Measurements from ENCODE around the gene MYH13. TPM values are rescaled to one million over a fixed set of nuclear protein-coding genes. Genes with fewer than 3 reads are reported as not detected.
A peak's percentile ranks its signal among the peaks of the same experiment; 100 is the strongest.
"Not testable (repeated sequence)": the region's sequence is repeated elsewhere in the genome, so short reads cannot be mapped to it uniquely, and the experiment has no call there.

Gene MYH13
- total RNA-seq, 2 experiments from 2014 or later: not detected

GRCh38 chr17:10313037-10313672 is 59.7 kb downstream of the MYH13 start:
- CTCF ChIA-PET: no interaction called here
- Mint-ChIP-seq H3K27me3 (peaks cover 4% of the 10 kb centered on the region), H3K4me1 (ENCODE audit: low read depth) (no peaks in the 10 kb centered on the region), H3K9me3 (no peaks in the 10 kb centered on the region), H3K27ac (no peak overlapping the region), H3K36me3 (no peaks in the 10 kb centered on the region), H3K4me3 (no peak overlapping the region)
- POLR2A ChIA-PET: no interaction called here
- DNase-seq: no peak
- intact Hi-C loops (cut with micrococcal nuclease): no loop called here

GRCh38 chr17:10311131-10311530 is 61.7 kb downstream of the MYH13 start:
- DNase-seq: no peak
- POLR2A ChIA-PET: no interaction called here
- intact Hi-C loops (cut with micrococcal nuclease): no loop called here
- Mint-ChIP-seq H3K4me1 (ENCODE audit: low read depth) (no peaks in the 10 kb centered on the region), H3K9me3 (no peaks in the 10 kb centered on the region), H3K27me3 (peaks cover 4% of the 10 kb centered on the region), H3K36me3 (no peaks in the 10 kb centered on the region), H3K27ac (no peak overlapping the region), H3K4me3 (no peak overlapping the region)
- CTCF ChIA-PET: no interaction called here

- intact Hi-C loops (cut with micrococcal nuclease): no loop called here
- ChIA-PET POLR2A (no interaction called here), CTCF (no interaction called here)
- Mint-ChIP-seq H3K27ac (no peak overlapping the region), H3K9me3 (no peaks in the 10 kb centered on the region), H3K4me1 (ENCODE audit: low read depth) (no peaks in the 10 kb centered on the region), H3K36me3 (no peaks in the 10 kb centered on the region), H3K4me3 (no peak overlapping the region), H3K27me3 (peaks cover 2% of the 10 kb centered on the region)
- DNase-seq: no peak
Observed at GRCh38 chr17:10309003-10309974, 63.5 kb downstream of the MYH13 start.

GRCh38 chr17:10306585-10306984 is 66.2 kb downstream of the MYH13 start:
- ChIA-PET CTCF (no interaction called here), POLR2A (interaction anchor here (0.6 kb wide), 1 partner anchor 25 kb away, joined by 3 read pairs; no protein-coding TSS in a partner anchor)
- H3K27me3 Mint-ChIP-seq: peaks cover 2% of the 10 kb centered on the region
- H3K4me1 Mint-ChIP-seq (ENCODE audit: low read depth): no peaks in the 10 kb centered on the region
- DNase-seq: no peak
- H3K9me3 Mint-ChIP-seq: no peaks in the 10 kb centered on the region
- H3K36me3 Mint-ChIP-seq: no peaks in the 10 kb centered on the region
- no peak overlapping the region for H3K27ac Mint-ChIP-seq
- intact Hi-C loops (cut with micrococcal nuclease): no loop called here
- no peak overlapping the region for H3K4me3 Mint-ChIP-seq

GRCh38 chr17:10305398-10305797 is 67.4 kb downstream of the MYH13 start:
- no peak for DNase-seq
- CTCF ChIA-PET: no interaction called here
- intact Hi-C loops (cut with micrococcal nuclease): no loop called here
- H3K27me3 Mint-ChIP-seq: peaks cover 2% of the 10 kb centered on the region
- H3K36me3 Mint-ChIP-seq: no peaks in the 10 kb centered on the region
- H3K4me3 Mint-ChIP-seq: no peak overlapping the region
- no peak overlapping the region for H3K27ac Mint-ChIP-seq
- H3K9me3 Mint-ChIP-seq: no peaks in the 10 kb centered on the region
- POLR2A ChIA-PET: no interaction called here
- no peaks in the 10 kb centered on the region for H3K4me1 Mint-ChIP-seq (ENCODE audit: low read depth)

- no peak overlapping the region for H3K27ac Mint-ChIP-seq
- no peak overlapping the region for H3K4me3 Mint-ChIP-seq
- DNase-seq: no peak
- ChIA-PET POLR2A (no interaction called here), CTCF (no interaction called here)
- peaks cover 2% of the 10 kb centered on the region for H3K27me3 Mint-ChIP-seq
- H3K4me1 Mint-ChIP-seq (ENCODE audit: low read depth): no peaks in the 10 kb centered on the region
- no peaks in the 10 kb centered on the region for H3K36me3 Mint-ChIP-seq
- H3K9me3 Mint-ChIP-seq: no peaks in the 10 kb centered on the region
- intact Hi-C loops (cut with micrococcal nuclease): no loop called here
Observed at GRCh38 chr17:10304758-10305300, 68.0 kb downstream of the MYH13 start.

GRCh38 chr17:10297691-10298090 is 75.1 kb downstream of the MYH13 start:
- H3K36me3 Mint-ChIP-seq: no peaks in the 10 kb centered on the region
- no peak for DNase-seq
- ChIA-PET CTCF (no interaction called here), POLR2A (no interaction called here)
- H3K4me1 Mint-ChIP-seq (ENCODE audit: low read depth): no peaks in the 10 kb centered on the region
- H3K27ac Mint-ChIP-seq: no peak overlapping the region
- no peaks in the 10 kb centered on the region for H3K9me3 Mint-ChIP-seq
- intact Hi-C loops (cut with micrococcal nuclease): loop anchor here (10.0 kb wide), 1 partner anchor 317 kb away; no protein-coding TSS in a partner anchor
- H3K27me3 Mint-ChIP-seq: peaks cover 4% of the 10 kb centered on the region
- H3K4me3 Mint-ChIP-seq: no peak overlapping the region

- Mint-ChIP-seq H3K27ac (no peak overlapping the region), H3K4me1 (ENCODE audit: low read depth) (no peaks in the 10 kb centered on the region), H3K27me3 (peaks cover 5% of the 10 kb centered on the region), H3K36me3 (no peaks in the 10 kb centered on the region), H3K4me3 (no peak overlapping the region), H3K9me3 (no peaks in the 10 kb centered on the region)
- DNase-seq: peak; percentile 46
- POLR2A ChIA-PET: interaction anchor here (0.5 kb wide), 1 partner anchor 1887 kb away, joined by 8 read pairs; no protein-coding TSS in a partner anchor
- CTCF ChIA-PET: interaction anchor here (0.7 to 1.3 kb wide), 4 partner anchors 12 to 321 kb away, joined by 3 to 5 read pairs (median 4); no protein-coding TSS in a partner anchor
- intact Hi-C loops (cut with micrococcal nuclease): loop anchor here (10.0 kb wide), 1 partner anchor 319 kb away; no protein-coding TSS in a partner anchor
Observed at GRCh38 chr17:10295728-10296343, 77.0 kb downstream of the MYH13 start.

GRCh38 chr17:10294180-10294579 is 78.6 kb downstream of the MYH13 start:
- Mint-ChIP-seq H3K4me1 (ENCODE audit: low read depth) (no peaks in the 10 kb centered on the region), H3K27ac (no peak overlapping the region), H3K27me3 (peaks cover 10% of the 10 kb centered on the region), H3K36me3 (no peaks in the 10 kb centered on the region), H3K4me3 (no peak overlapping the region), H3K9me3 (no peaks in the 10 kb centered on the region)
- ChIA-PET POLR2A (no interaction called here), CTCF (interaction anchor here (0.9 to 1.7 kb wide), 4 partner anchors 10 to 324 kb away, joined by 3 to 6 read pairs (median 4); no protein-coding TSS in a partner anchor)
- no peak for DNase-seq
- intact Hi-C loops (cut with micrococcal nuclease): loop anchor here (10.0 kb wide), 1 partner anchor 321 kb away; no protein-coding TSS in a partner anchor

- ChIA-PET CTCF (interaction anchor here (0.8 to 0.9 kb wide), 2 partner anchors 13 to 23 kb away, joined by 3 read pairs; no protein-coding TSS in a partner anchor), POLR2A (no interaction called here)
- Mint-ChIP-seq H3K36me3 (no peaks in the 10 kb centered on the region), H3K9me3 (no peaks in the 10 kb centered on the region), H3K4me1 (ENCODE audit: low read depth) (no peaks in the 10 kb centered on the region), H3K27me3 (peaks cover 15% of the 10 kb centered on the region), H3K27ac (no peak overlapping the region), H3K4me3 (no peak overlapping the region)
- no peak for DNase-seq
- intact Hi-C loops (cut with micrococcal nuclease): loop anchor here (10.0 kb wide), 1 partner anchor 323 kb away; no protein-coding TSS in a partner anchor
Observed at GRCh38 chr17:10292057-10292937, 80.5 kb downstream of the MYH13 start.

GRCh38 chr17:10291576-10291975 is 81.2 kb downstream of the MYH13 start:
- peaks cover 15% of the 10 kb centered on the region for H3K27me3 Mint-ChIP-seq
- H3K27ac Mint-ChIP-seq; H3K4me3 Mint-ChIP-seq; H3K4me1 Mint-ChIP-seq (ENCODE audit: low read depth); DNase-seq; H3K36me3 Mint-ChIP-seq; H3K9me3 Mint-ChIP-seq; POLR2A ChIA-PET: not testable (repeated sequence)
- CTCF ChIA-PET: interaction anchor here (1.4 kb wide), 1 partner anchor 326 kb away, joined by 4 read pairs; no protein-coding TSS in a partner anchor
- intact Hi-C loops (cut with micrococcal nuclease): loop anchor here (10.0 kb wide), 1 partner anchor 323 kb away; no protein-coding TSS in a partner anchor

Data from activated CD4-positive, alpha-beta memory T cell treated with anti-CD3 and anti-CD28 coated beads for 36 hours (primary cell).